Measurements from ENCODE around the gene SHB.

SHB gene

GRCh38 chr9:38016375-38017135 is 52.5 kb downstream of the SHB start:
- Mint-ChIP-seq H3K4me3 (no peak overlapping the region), H3K4me1 (no peaks in the 10 kb centered on the region), H3K9me3 (no peaks in the 10 kb centered on the region), H3K27me3 (no peaks in the 10 kb centered on the region), H3K27ac (no peak overlapping the region), H3K36me3 (no peaks in the 10 kb centered on the region)

- no peaks in the 10 kb centered on the region for H3K9me3 Mint-ChIP-seq
- H3K27me3 Mint-ChIP-seq: no peaks in the 10 kb centered on the region
- no peak overlapping the region for H3K27ac Mint-ChIP-seq
- H3K4me1 Mint-ChIP-seq: no peaks in the 10 kb centered on the region
- H3K4me3 Mint-ChIP-seq: no peak overlapping the region
- H3K36me3 Mint-ChIP-seq: no peaks in the 10 kb centered on the region
Observed at GRCh38 chr9:38015906-38016305, 53.1 kb downstream of the SHB start.

- H3K36me3 Mint-ChIP-seq: no peaks in the 10 kb centered on the region
- no peaks in the 10 kb centered on the region for H3K4me1 Mint-ChIP-seq
- no peaks in the 10 kb centered on the region for H3K27me3 Mint-ChIP-seq
- H3K27ac Mint-ChIP-seq: no peak overlapping the region
- no peak overlapping the region for H3K4me3 Mint-ChIP-seq
- H3K9me3 Mint-ChIP-seq: no peaks in the 10 kb centered on the region
Observed at GRCh38 chr9:38015266-38015665, 53.8 kb downstream of the SHB start.

GRCh38 chr9:38012767-38013450 is 56.1 kb downstream of the SHB start:
- Mint-ChIP-seq H3K9me3 (no peaks in the 10 kb centered on the region), H3K27me3 (no peaks in the 10 kb centered on the region), H3K4me3 (no peak overlapping the region), H3K36me3 (no peaks in the 10 kb centered on the region), H3K4me1 (peaks cover 9% of the 10 kb centered on the region), H3K27ac (no peak overlapping the region)

GRCh38 chr9:38011991-38012390 is 57.0 kb downstream of the SHB start:
- no peak overlapping the region for H3K27ac Mint-ChIP-seq
- H3K9me3 Mint-ChIP-seq: no peaks in the 10 kb centered on the region
- H3K4me1 Mint-ChIP-seq: peaks cover 10% of the 10 kb centered on the region
- H3K27me3 Mint-ChIP-seq: no peaks in the 10 kb centered on the region
- no peaks in the 10 kb centered on the region for H3K36me3 Mint-ChIP-seq
- H3K4me3 Mint-ChIP-seq: no peak overlapping the region

GRCh38 chr9:38010918-38011704 is 57.9 kb downstream of the SHB start:
- Mint-ChIP-seq H3K27me3 (no peaks in the 10 kb centered on the region), H3K9me3 (no peaks in the 10 kb centered on the region), H3K4me1 (peaks cover 10% of the 10 kb centered on the region), H3K4me3 (no peak overlapping the region), H3K27ac (no peak overlapping the region), H3K36me3 (no peaks in the 10 kb centered on the region)

GRCh38 chr9:38009990-38010389 is 59.0 kb downstream of the SHB start:
- Mint-ChIP-seq H3K27ac (no peak overlapping the region), H3K4me3 (no peak overlapping the region), H3K36me3 (no peaks in the 10 kb centered on the region), H3K4me1 (peaks cover 10% of the 10 kb centered on the region), H3K27me3 (no peaks in the 10 kb centered on the region), H3K9me3 (no peaks in the 10 kb centered on the region)

- H3K9me3 Mint-ChIP-seq: no peaks in the 10 kb centered on the region
- no peak overlapping the region for H3K27ac Mint-ChIP-seq
- peaks cover 10% of the 10 kb centered on the region for H3K4me1 Mint-ChIP-seq
- no peaks in the 10 kb centered on the region for H3K27me3 Mint-ChIP-seq
- no peaks in the 10 kb centered on the region for H3K36me3 Mint-ChIP-seq
- H3K4me3 Mint-ChIP-seq: no peak overlapping the region
Observed at GRCh38 chr9:38009035-38009501, 60.0 kb downstream of the SHB start.

- Mint-ChIP-seq H3K4me3 (no peak overlapping the region), H3K4me1 (peaks cover 10% of the 10 kb centered on the region), H3K36me3 (no peaks in the 10 kb centered on the region), H3K9me3 (no peaks in the 10 kb centered on the region), H3K27ac (peak overlapping the region; percentile 84), H3K27me3 (no peaks in the 10 kb centered on the region)
Observed at GRCh38 chr9:38008168-38009034, 60.6 kb downstream of the SHB start.

GRCh38 chr9:38007016-38007415 is 62.0 kb downstream of the SHB start:
- peak overlapping the region; percentile 4 for H3K27ac Mint-ChIP-seq
- H3K9me3 Mint-ChIP-seq: no peaks in the 10 kb centered on the region
- no peaks in the 10 kb centered on the region for H3K36me3 Mint-ChIP-seq
- H3K4me3 Mint-ChIP-seq: no peak overlapping the region
- H3K4me1 Mint-ChIP-seq: peaks cover 10% of the 10 kb centered on the region
- no peaks in the 10 kb centered on the region for H3K27me3 Mint-ChIP-seq

GRCh38 chr9:38006163-38006562 is 62.9 kb downstream of the SHB start:
- no peak overlapping the region for H3K27ac Mint-ChIP-seq
- no peaks in the 10 kb centered on the region for H3K36me3 Mint-ChIP-seq
- H3K4me1 Mint-ChIP-seq: peaks cover 10% of the 10 kb centered on the region
- no peaks in the 10 kb centered on the region for H3K27me3 Mint-ChIP-seq
- no peak overlapping the region for H3K4me3 Mint-ChIP-seq
- H3K9me3 Mint-ChIP-seq: no peaks in the 10 kb centered on the region

GRCh38 chr9:38004809-38005560 is 64.0 kb downstream of the SHB start:
- Mint-ChIP-seq H3K27me3 (no peaks in the 10 kb centered on the region), H3K4me1 (peaks cover 10% of the 10 kb centered on the region), H3K36me3 (no peaks in the 10 kb centered on the region), H3K27ac (no peak overlapping the region), H3K4me3 (no peak overlapping the region), H3K9me3 (no peaks in the 10 kb centered on the region)

GRCh38 chr9:38003946-38004808 is 64.8 kb downstream of the SHB start:
- H3K27me3 Mint-ChIP-seq: no peaks in the 10 kb centered on the region
- no peaks in the 10 kb centered on the region for H3K36me3 Mint-ChIP-seq
- H3K4me3 Mint-ChIP-seq: no peak overlapping the region
- no peaks in the 10 kb centered on the region for H3K9me3 Mint-ChIP-seq
- no peak overlapping the region for H3K27ac Mint-ChIP-seq
- H3K4me1 Mint-ChIP-seq: peaks cover 10% of the 10 kb centered on the region

- no peaks in the 10 kb centered on the region for H3K27me3 Mint-ChIP-seq
- no peaks in the 10 kb centered on the region for H3K9me3 Mint-ChIP-seq
- no peaks in the 10 kb centered on the region for H3K36me3 Mint-ChIP-seq
- H3K4me1 Mint-ChIP-seq: peaks cover 4% of the 10 kb centered on the region
- no peak overlapping the region for H3K4me3 Mint-ChIP-seq
- H3K27ac Mint-ChIP-seq: no peak overlapping the region
Observed at GRCh38 chr9:38003230-38003629, 65.8 kb downstream of the SHB start.
